HepG2 (cell line): ENCODE data around the gene FOXK2. TPM values are rescaled to one million over a fixed set of nuclear protein-coding genes. Genes with fewer than 3 reads are reported as not detected.

Source experiments
- ATAC-seq: fragments of 200-7000 bp; cut with Tn5 transposase; 3 replicates; pipeline ENCODE4 v1.9.1; 2020; ENCODE audit warnings: mild to moderate bottlenecking, moderate library complexity
- BruUV-seq: library from RNA; stranded (reverse); fragments of 400-500 nt; replicated peaks from 2 replicates; lab custom pipeline; 2021; lab: Mats Ljungman, UMichigan
- CTCF ChIA-PET: fragments of 300-600 bp; formaldehyde crosslinking; extraction: SDS; loops from one replicate; lab custom pipeline; 2021; ENCODE audit warnings: low total read pairs, inconsistent platforms, low intra/inter-chr PET ratio; lab: Yijun Ruan, JAX
- POLR2A ChIA-PET: fragments of 350-600 bp; sonication (Branson Sonifier 250); formaldehyde crosslinking; loops from one replicate; lab custom pipeline; 2020; ENCODE audit warnings: antibody characterized with exemption, inconsistent platforms; lab: Yijun Ruan, JAX
- DNase-seq: peaks from one replicate; pipeline ENCODE4 v3.0.0-alpha.2; 2015; ENCODE audit warnings: low spot score
- FAIRE-seq: peaks from 3 replicates; lab custom pipeline; 2011; peaks lifted over from hg19 to GRCh38; lab: Jason Lieb, UNC
- H2AFZ ChIP-seq: one replicate; pipeline ENCODE4 v1.6.1; 2011; ENCODE audit warnings: low read length, inconsistent platforms
- H3K27ac ChIP-seq: fragments of 300-600 bp; 3 replicates; pipeline ENCODE4 v1.8.0; 2011; ENCODE audit warnings: mixed run types, mild to moderate bottlenecking, mixed read lengths, low read length, inconsistent platforms; ENCODE audit not compliant: insufficient read depth; ENCODE audit errors: extremely low read length
- H3K27me3 ChIP-seq, 2 experiments: fragments of 200-600 bp in 1 of 2; 2 replicates in 1 of 2; 3 replicates in 1 of 2; pipeline versions ENCODE4 v1.6.0 to v1.8.0; 2011; ENCODE audit warnings: low read length in 2 of 2, mild to moderate bottlenecking in 2 of 2, moderate library complexity in 2 of 2, inconsistent platforms in 1 of 2; ENCODE audit not compliant: insufficient read depth in 2 of 2, control insufficient read depth in 1 of 2
- H3K36me3 ChIP-seq, 2 experiments: fragments of 200-600 bp in 1 of 2; replicated peaks in 1 of 2; 2 replicates in 1 of 2; 3 replicates in 1 of 2; pipeline versions ENCODE4 v1.5.1 to v1.8.0; 2011; ENCODE audit warnings: low read length in 2 of 2, inconsistent platforms in 1 of 2; ENCODE audit not compliant: insufficient read depth in 2 of 2, control insufficient read depth in 1 of 2
- H3K4me1 ChIP-seq: 2 replicates; pipeline ENCODE4 v1.5.1; 2012; ENCODE audit warnings: low read length, inconsistent platforms; ENCODE audit not compliant: insufficient read depth
- H3K4me2 ChIP-seq: 2 replicates; pipeline ENCODE4 v1.6.0; 2011; ENCODE audit warnings: low read depth, low read length, inconsistent platforms
- H3K4me3 ChIP-seq, 3 experiments: fragments of 200-600 bp in 1 of 3; sonication (generic), shearing (Covaris generic) in 1 of 3; replicated peaks in 1 of 3; 2 replicates each; pipeline ENCODE4 v1.5.1; 2011 to 2016; ENCODE audit warnings: low read length in 3 of 3, inconsistent platforms in 2 of 3, low read depth in 2 of 3, mild to moderate bottlenecking in 2 of 3, control low read depth in 1 of 3, mixed read lengths in 1 of 3; ENCODE audit not compliant: insufficient read depth in 1 of 3
- H3K79me2 ChIP-seq: one replicate; pipeline ENCODE4 v1.6.1; 2011; ENCODE audit warnings: low read length, inconsistent platforms; ENCODE audit not compliant: insufficient read depth
- H3K9ac ChIP-seq: 2 replicates; pipeline ENCODE4 v1.6.0; 2011; ENCODE audit warnings: mild to moderate bottlenecking, low read depth, low read length, inconsistent platforms; ENCODE audit not compliant: insufficient read depth
- H3K9me3 ChIP-seq: 2 replicates; pipeline ENCODE4 v1.5.1; 2012; ENCODE audit warnings: mild to moderate bottlenecking, low read length
- H4K20me1 ChIP-seq: 2 replicates; pipeline ENCODE4 v1.6.0; 2011; ENCODE audit warnings: inconsistent platforms, mild to moderate bottlenecking, low read length, moderate library complexity; ENCODE audit not compliant: insufficient read depth
- CEBPB ChIP-seq: IDR thresholded peaks from 2 replicates; pipeline ENCODE4 v1.6.1; 2011; ENCODE audit warnings: low read depth, low read length, improper control_type of control experiment, borderline replicate concordance
- MAFF ChIP-seq: IDR thresholded peaks from 2 replicates; pipeline ENCODE4 v1.6.1; 2011; ENCODE audit warnings: low read depth, low read length, improper control_type of control experiment
- MAFK ChIP-seq, 2 experiments: IDR thresholded peaks in 1 of 2; conservative IDR thresholded peaks in 1 of 2; 2 replicates each; pipeline ENCODE4 v1.6.1; 2011; ENCODE audit warnings: improper control_type of control experiment in 2 of 2, low read length in 2 of 2
- NCOA2 ChIP-seq: sonication (generic); formaldehyde crosslinking; IDR thresholded peaks from 2 replicates; pipeline ENCODE4 v1.8.0; 2022; ENCODE audit warnings: inconsistent platforms
- TARDBP ChIP-seq: sonication (generic); formaldehyde crosslinking; IDR thresholded peaks from 2 replicates; pipeline ENCODE4 v1.8.0; 2022; ENCODE audit warnings: mild to moderate bottlenecking, missing genetic modification reagents
- ZNF263 ChIP-seq: sonication (generic); formaldehyde crosslinking; IDR thresholded peaks from 2 replicates; pipeline ENCODE4 v1.4.0; 2020; ENCODE audit warnings: missing genetic modification reagents
- WGBS: methylation state at CpG from one replicate; pipeline ENCODE4 v1.1.6; 2017; ENCODE audit warnings: low lambda C conversion rate; 5-methylcytosine and 5-hydroxymethylcytosine counted together
- in situ Hi-C: cut with HindIII; loops from 2 replicates; pipeline ENCODE4 v1.10.0; 2017; ENCODE audit warnings: low pct_unique_long_range_greater_than_20kb; ENCODE audit not compliant: extremely low pct_ligation_motif_present
- intact Hi-C: fragments of 100-400 bp; cut with micrococcal nuclease; formaldehyde crosslinking; loops from one replicate; pipeline ENCODE4 v1.10.0; 2022; ENCODE audit not compliant: unreplicated experiment
- polyA plus RNA-seq, 8 experiments: library from polyadenylated mRNA; depleted of rRNA in 3 of 8; stranded (reverse) in 7 of 8; unstranded in 1 of 8; fragments of >200 nt; fragmentation: Illumina TruSeq in 4 of 8; extraction: Trizol in 4 of 8; gene quantifications; 2 replicates each; pipeline versions ENCODE4 v1.2.1 to v1.2.3, GENCODE V29; 2011 to 2016; ENCODE audit warnings: low read depth in 4 of 8, missing spikeins in 1 of 8, mixed read lengths in 1 of 8; ENCODE audit not compliant: insufficient read depth in 1 of 8
- total RNA-seq, 5 experiments: library from RNA; depleted of rRNA; stranded (reverse); fragments of >200 nt; fragmentation: Illumina TruSeq; extraction: Trizol; gene quantifications; 2 replicates each; pipeline ENCODE4 v1.2.3, GENCODE V29; 2016; ENCODE audit warnings: low read depth in 1 of 5
- TF ChIP-seq, protein P1 (sequence below): sonication (generic); formaldehyde crosslinking; IDR thresholded peaks from 2 replicates; pipeline ENCODE4 v1.4.0; 2020; ENCODE audit warnings: mild to moderate bottlenecking, missing genetic modification reagents

FOXK2 gene
- total and polyA plus RNA-seq, 2 of the 13 experiments (the other 11 are each of a cell fraction or from before 2014, with no cell fraction given), result 67.1 to 67.2 TPM

DNA sequence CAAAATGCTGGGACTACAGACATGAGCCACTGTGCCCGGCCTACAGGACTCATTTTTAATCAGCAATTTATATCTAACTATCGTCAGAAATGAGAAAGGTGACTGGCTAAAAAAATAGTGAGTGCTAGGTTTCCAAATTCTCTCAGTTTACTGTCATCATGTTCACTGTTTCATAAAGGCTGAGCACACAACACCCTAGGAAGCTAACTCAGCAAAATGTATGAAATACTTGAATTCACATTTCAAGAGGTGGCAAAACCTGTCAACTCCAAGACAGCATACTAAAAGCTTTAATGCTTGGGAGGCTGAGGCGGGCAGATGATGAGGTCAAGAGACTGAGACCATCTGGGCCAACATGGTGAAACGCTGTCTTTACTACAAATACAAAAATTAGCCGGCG is 112.0 kb downstream of the FOXK2 start:
- TF ChIP-seq MAFF, result peak; percentile 77
- peak; percentile 74 to 85 for TF ChIP-seq MAFK (conservative IDR thresholded peaks at IDR 0.05 in 1 of 2, IDR thresholded peaks at IDR 0.05 in 1 of 2; ENCODE audit: low read length in 2 of 2)
- TF ChIP-seq NCOA2 (CRISPR knock-in tag), result no peak
- TF ChIP-seq, protein P1, sequence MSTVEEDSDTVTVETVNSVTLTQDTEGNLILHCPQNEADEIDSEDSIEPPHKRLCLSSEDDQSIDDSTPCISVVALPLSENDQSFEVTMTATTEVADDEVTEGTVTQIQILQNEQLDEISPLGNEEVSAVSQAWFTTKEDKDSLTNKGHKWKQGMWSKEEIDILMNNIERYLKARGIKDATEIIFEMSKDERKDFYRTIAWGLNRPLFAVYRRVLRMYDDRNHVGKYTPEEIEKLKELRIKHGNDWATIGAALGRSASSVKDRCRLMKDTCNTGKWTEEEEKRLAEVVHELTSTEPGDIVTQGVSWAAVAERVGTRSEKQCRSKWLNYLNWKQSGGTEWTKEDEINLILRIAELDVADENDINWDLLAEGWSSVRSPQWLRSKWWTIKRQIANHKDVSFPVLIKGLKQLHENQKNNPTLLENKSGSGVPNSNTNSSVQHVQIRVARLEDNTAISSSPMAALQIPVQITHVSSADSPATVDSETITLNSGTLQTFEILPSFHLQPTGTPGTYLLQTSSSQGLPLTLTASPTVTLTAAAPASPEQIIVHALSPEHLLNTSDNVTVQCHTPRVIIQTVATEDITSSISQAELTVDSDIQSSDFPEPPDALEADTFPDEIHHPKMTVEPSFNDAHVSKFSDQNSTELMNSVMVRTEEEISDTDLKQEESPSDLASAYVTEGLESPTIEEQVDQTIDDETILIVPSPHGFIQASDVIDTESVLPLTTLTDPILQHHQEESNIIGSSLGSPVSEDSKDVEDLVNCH (CRISPR knock-in tag), result no peak
- TF ChIP-seq, all 625 proteins: peak for 2
- Histone ChIP-seq H3K4me3 (no peak overlapping the region), H2AFZ (no peak overlapping the region), H3K27ac (no peak overlapping the region), H3K36me3 (peaks cover 25 to 75% of the 10 kb centered on the region in 2 experiments), H3K9me3 (no peaks in the 10 kb centered on the region), H3K4me2 (no peak overlapping the region), H4K20me1 (peaks cover 22% of the 10 kb centered on the region), H3K27me3 (no peaks in the 10 kb centered on the region), H3K4me1 (peaks cover 27% of the 10 kb centered on the region), H3K79me2 (peaks cover 72% of the 10 kb centered on the region), H3K9ac (no peak overlapping the region)
- POLR2A ChIA-PET, result no interaction called here
- DNase-seq (no peak), FAIRE-seq (no peak), ATAC-seq (no peak)
- no TSS peak for BruUV-seq
- in situ Hi-C loops (no loop called here), intact Hi-C loops (no loop called here)
- 82% methylated on average over 6 of the region's 6 CpGs for WGBS
- CTCF ChIA-PET, result no interaction called here

DNA sequence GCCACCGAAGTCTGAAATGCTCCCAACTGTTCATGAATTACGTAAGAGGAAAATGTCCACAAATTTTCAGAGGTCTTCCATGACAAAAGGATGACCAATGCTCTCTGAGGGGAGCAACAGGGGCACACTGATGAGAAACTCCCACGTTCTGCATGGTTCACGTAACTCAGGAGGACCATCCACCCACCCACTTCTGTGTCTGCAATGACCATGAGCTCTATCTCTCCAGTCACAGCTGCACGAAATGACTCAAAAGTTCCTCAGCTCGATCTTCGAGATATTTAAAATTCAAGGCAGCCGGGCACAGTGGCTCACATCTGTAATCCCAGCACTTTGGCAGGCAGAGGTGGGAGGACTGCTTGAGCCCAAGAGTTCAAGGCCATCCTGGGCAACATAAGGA is 112.9 kb downstream of the FOXK2 start:
- H3K27ac ChIP-seq, result no peak overlapping the region
- H3K27me3 ChIP-seq, result no peaks in the 10 kb centered on the region
- ChIA-PET POLR2A (no interaction called here), CTCF (no interaction called here)
- no peak for ATAC-seq
- no peak for FAIRE-seq
- TF ChIP-seq TARDBP (CRISPR knock-in tag), result no peak
- TF ChIP-seq CEBPB, result 0 out of 2 replicates have a peak, but pooled peaks have one; percentile 19
- TF ChIP-seq ZNF263 (CRISPR knock-in tag), result 0 out of 2 replicates have a peak, but pooled peaks have one; percentile 18
- H3K4me1 ChIP-seq, result peaks cover 36% of the 10 kb centered on the region
- WGBS, result 96% methylated on average over 8 of the region's 8 CpGs
- BruUV-seq, result no TSS peak
- no peak overlapping the region for H3K9ac ChIP-seq
- H3K9me3 ChIP-seq, result no peaks in the 10 kb centered on the region
- H2AFZ ChIP-seq, result no peak overlapping the region
- in situ Hi-C loops, result no loop called here
- H4K20me1 ChIP-seq, result peaks cover 30% of the 10 kb centered on the region
- intact Hi-C loops, result no loop called here
- no peak overlapping the region for H3K4me3 ChIP-seq
- no peak for DNase-seq
- H3K4me2 ChIP-seq, result no peak overlapping the region
- H3K79me2 ChIP-seq, result peaks cover 81% of the 10 kb centered on the region
- H3K36me3 ChIP-seq, result peaks cover 19 to 71% of the 10 kb centered on the region in 2 experiments
